ENCODE data around the gene PSG6. TPM values are rescaled to one million over a fixed set of nuclear protein-coding genes. Genes with fewer than 3 reads are reported as not detected.
"Not testable (repeated sequence)": the region's sequence is repeated elsewhere in the genome, so short reads cannot be mapped to it uniquely, and the experiment has no call there.

The PSG6 gene
- total and polyA plus RNA-seq, 2 of the 8 experiments (the other 6 are each of a cell fraction or from before 2014, with no cell fraction given), result not detected

- H4K20me1 ChIP-seq (replicated peaks in 1 of 2; ENCODE audit: control insufficient read depth in 1 of 2, insufficient read depth in 2 of 2, low read length in 2 of 2); POLR2A ChIA-PET (ENCODE audit: partially characterized antibody); H3K4me1 ChIP-seq (replicated peaks in 1 of 4; ENCODE audit: control insufficient read depth in 3 of 4, insufficient read depth in 4 of 4, low read length in 3 of 4); H3K56ac ChIP-seq (replicated peaks; ENCODE audit: insufficient read length, low read depth, low read length); H4K8ac ChIP-seq (ENCODE audit: extremely low read depth, insufficient read depth, low read length); H3K27ac ChIP-seq (ENCODE audit: low read depth, low read length); H3K27me3 ChIP-seq (replicated peaks in 1 of 4; ENCODE audit: control insufficient read depth in 3 of 4, extremely low read depth in 1 of 4, insufficient read depth in 3 of 4, low read length in 3 of 4); H3K36me3 ChIP-seq (ENCODE audit: control insufficient read depth in 2 of 4, insufficient read depth in 4 of 4, low read length in 3 of 4); H2AK5ac ChIP-seq (ENCODE audit: low read depth, low read length); H2AFZ ChIP-seq (ENCODE audit: low read length); H4K91ac ChIP-seq (replicated peaks; ENCODE audit: insufficient read length, low read length); H2BK12ac ChIP-seq (ENCODE audit: low read depth, low read length); FAIRE-seq; H3K79me2 ChIP-seq (ENCODE audit: control insufficient read depth in 1 of 2, insufficient read depth in 2 of 2, low read length in 2 of 2); H2BK15ac ChIP-seq (ENCODE audit: low read length); H2BK5ac ChIP-seq (ENCODE audit: low read depth, low read length); CTCF ChIA-PET (ENCODE audit: partially characterized antibody); H3K23me2 ChIP-seq (ENCODE audit: low read depth, low read length); H3K23ac ChIP-seq (ENCODE audit: insufficient read length); H3K4me2 ChIP-seq (ENCODE audit: insufficient read depth in 1 of 2, low read depth in 2 of 2, low read length in 2 of 2); H2BK120ac ChIP-seq (replicated peaks; ENCODE audit: low read depth, low read length); H2BK20ac ChIP-seq (ENCODE audit: low read length); H4K5ac ChIP-seq (ENCODE audit: insufficient read length, low read depth, low read length); H3K4me3 ChIP-seq (ENCODE audit: extremely low read depth in 1 of 4, insufficient read depth in 2 of 4, low read depth in 3 of 4, low read length in 4 of 4); H3K14ac ChIP-seq (ENCODE audit: insufficient read length); H3K79me1 ChIP-seq (ENCODE audit: low read depth, low read length); H3K4ac ChIP-seq (replicated peaks; ENCODE audit: insufficient read length, low read depth, low read length); H3K18ac ChIP-seq (ENCODE audit: extremely low read depth, low read length); H3K9ac ChIP-seq (replicated peaks in 1 of 4; ENCODE audit: extremely low read depth in 1 of 4, low read depth in 3 of 4, low read length in 3 of 4): not testable (repeated sequence)
- TF ChIP-seq CTCF (IDR thresholded peaks at IDR 0.05; ENCODE audit: control extremely low read depth in 1 of 3, insufficient read depth in 1 of 3, low read depth in 1 of 3, low read length in 3 of 3) (peak in 2 of 3 experiments; percentile 17 to 52; a peak in 2 of 4 replicates), RAD21 (IDR thresholded peaks at IDR 0.05 in 1 of 2, conservative IDR thresholded peaks at IDR 0.05 in 1 of 2; ENCODE audit: low read depth in 2 of 2, low read length in 2 of 2) (0 out of 4 replicates have a peak, but pooled peaks of 1 of the 2 experiments have one; percentile 2)
- peak in 1 of 2 experiments; percentile 42 for DNase-seq (ENCODE audit: low read depth in 1 of 2, low spot score in 2 of 2)
- peaks cover 15 to 57% of the 10 kb centered on the region in 2 experiments; a peak in 3 of 4 replicates for H3K9me3 ChIP-seq (ENCODE audit: insufficient read depth in 2 of 2, low read depth in 1 of 2, low read length in 1 of 2)
- 77% methylated on average over 15 of the region's 19 CpGs; no CpG with 5 or more reads in 1 of the 2 experiments for WGBS, 2 experiments (ENCODE audit: extremely low coverage in 1 of 2, insufficient coverage in 1 of 2, insufficient read length in 1 of 2, insufficient replicate concordance in 2 of 2, low coverage in 1 of 2, low lambda C conversion rate in 2 of 2, missing lambda C conversion rate in 1 of 2)
Observed at GRCh38 chr19:42856866-42857543, 60.7 kb downstream of the PSG6 start.

All from H1 (cell line).